ENCODE data around the gene PFAS. TPM values are rescaled to one million over a fixed set of nuclear protein-coding genes. Genes with fewer than 3 reads are reported as not detected.

The PFAS gene
- total and polyA plus RNA-seq, 10 of the 15 experiments (the other 5 are each of a cell fraction or from before 2014, with no cell fraction given) = 13.9 to 122 (median 47.2) TPM

- TF ChIP-seq CBX5 (IDR thresholded peaks at IDR 0.05; ENCODE audit: low read depth) (no peak), ESRRA (IDR thresholded peaks at IDR 0.05; ENCODE audit: low read length) (no peak), SPI1 (IDR thresholded peaks at IDR 0.05; ENCODE audit: borderline replicate concordance, insufficient read depth, low read depth, low read length) (peak; percentile 54; the same call in 1 of the 2 replicates), BCL3 (IDR thresholded peaks at IDR 0.05; ENCODE audit: borderline replicate concordance, insufficient read depth, low read depth, low read length, poor library complexity, severe bottlenecking) (no peak), CEBPZ (IDR thresholded peaks at IDR 0.05; ENCODE audit: low read depth, low read length) (no peak), E2F8 (IDR thresholded peaks at IDR 0.05; ENCODE audit: low read depth, partially characterized antibody) (no peak), SMAD5 (IDR thresholded peaks at IDR 0.05; ENCODE audit: low read depth) (no peak), PAX8 (IDR thresholded peaks at IDR 0.05) (no peak), ZSCAN29 (IDR thresholded peaks at IDR 0.05) (no peak), HCFC1 (IDR thresholded peaks at IDR 0.05; ENCODE audit: low read length) (no peak), GABPA (IDR thresholded peaks at IDR 0.05; ENCODE audit: low read depth) (no peak), ATF7 (IDR thresholded peaks at IDR 0.05; ENCODE audit: low read depth) (no peak), ZBED1 (IDR thresholded peaks at IDR 0.05; ENCODE audit: borderline replicate concordance) (no peak), TCF7 (IDR thresholded peaks at IDR 0.05; ENCODE audit: borderline replicate concordance) (no peak), SREBF2 (IDR thresholded peaks at IDR 0.05; ENCODE audit: low read length) (no peak), MTA2 (IDR thresholded peaks at IDR 0.05; ENCODE audit: low read depth) (no peak), PRDM15 (CRISPR knock-in tag; IDR thresholded peaks at IDR 0.05) (no peak), BCL11A (IDR thresholded peaks at IDR 0.05; ENCODE audit: low read depth, low read length) (no peak), SUZ12 (IDR thresholded peaks at IDR 0.05; ENCODE audit: unreplicated experiment) (no peak), KAT2A (conservative IDR thresholded peaks at IDR 0.05; ENCODE audit: control insufficient read depth, low read depth, low read length) (no peak), HDGF (IDR thresholded peaks at IDR 0.05) (no peak), ETV6 (conservative IDR thresholded peaks at IDR 0.05 in 1 of 2, IDR thresholded peaks at IDR 0.05 in 1 of 2; ENCODE audit: borderline replicate concordance in 1 of 2, low read depth in 1 of 2) (no peak)
Observed at GRCh38 chr17:8222380-8222629, 26.8 kb upstream of the PFAS start (continued).

All from GM12878 (cell line).